Aorta (tissue), 5 donors: ENCODE data around the gene TRMT10A. TPM values are rescaled to one million over a fixed set of nuclear protein-coding genes. Genes with fewer than 3 reads are reported as not detected.

Experiments
- ATAC-seq: fragments of 200-7000 bp; cut with Tn5 transposase; one replicate; pipeline ENCODE4 v1.9.1; 2022; ENCODE audit warnings: moderate library complexity; ENCODE audit not compliant: low FRiP score
- DNase-seq, 2 donors: peaks; one replicate each; pipeline ENCODE4 v3.0.0-alpha.2; 2020
- H3K27ac ChIP-seq, 2 donors: one replicate each; pipeline ENCODE4 v1.5.1; 2013; ENCODE audit warnings: low read length in 2 of 2, mild to moderate bottlenecking in 2 of 2, moderate library complexity in 2 of 2, control low read depth in 1 of 2, inconsistent platforms in 1 of 2, low read depth in 1 of 2
- H3K27me3 ChIP-seq, 2 donors: one replicate each; pipeline ENCODE4 v1.6.1; 2013; ENCODE audit warnings: control low read depth in 1 of 2, low read length in 1 of 2, mild to moderate bottlenecking in 1 of 2, moderate library complexity in 1 of 2; ENCODE audit not compliant: insufficient read depth in 2 of 2, control insufficient read depth in 1 of 2
- H3K36me3 ChIP-seq, 2 donors: one replicate each; pipeline ENCODE4 v1.6.1; 2013; ENCODE audit warnings: control low read depth in 1 of 2, low read length in 1 of 2, mild to moderate bottlenecking in 1 of 2; ENCODE audit not compliant: insufficient read depth in 2 of 2, control insufficient read depth in 1 of 2
- H3K4me1 ChIP-seq, 2 donors: one replicate each; pipeline ENCODE4 v1.6.1; 2013; ENCODE audit warnings: low read length in 2 of 2, control low read depth in 1 of 2, mild to moderate bottlenecking in 1 of 2, moderate library complexity in 1 of 2; ENCODE audit not compliant: insufficient read depth in 2 of 2, control insufficient read depth in 1 of 2
- H3K4me3 ChIP-seq, 2 donors: one replicate each; pipeline ENCODE4 v1.5.1; 2013; ENCODE audit warnings: low read length in 2 of 2, control low read depth in 1 of 2, mild to moderate bottlenecking in 1 of 2
- H3K9me3 ChIP-seq: one replicate; pipeline ENCODE4 v1.6.1; 2013; ENCODE audit warnings: mild to moderate bottlenecking, low read length; ENCODE audit not compliant: control insufficient read depth
- WGBS, 2 donors: extraction: QIAGEN DNeasy Blood & Tissue Kit; methylation state at CpG; one replicate each; pipeline ENCODE4 v1.1.7; 2013; 5-methylcytosine and 5-hydroxymethylcytosine counted together
- intact Hi-C, 2 donors: fragments of 100-400 bp; cut with DNase I; formaldehyde crosslinking; loops; one replicate each; pipeline versions ENCODE4 v1.14.2 to v1.15.0; 2022
- polyA plus RNA-seq, 2 donors: library from polyadenylated mRNA; stranded (reverse); fragments of 200-250 nt; gene quantifications; one replicate each; pipeline ENCODE4 v1.2.3, GENCODE V29; 2013
- total RNA-seq, 2 donors: library from RNA; stranded (reverse); fragmentation: NEBNext Ultra II Directional; extraction: Animal tissue kit (Norgen Biotek cat#: 25700); gene quantifications; one replicate each; pipeline ENCODE4 v1.2.1, GENCODE V29; 2021
- donor health status: healthy with polysubstance abuse.
- donor health status: Bipolar disorder and iron deficiency.
- donor health status: DM: no; HTN: no; CAD: no.
- donor health status: DM: no; HTN: no; CAD: no.
- donor health status: DM: yes; HTN: yes; CAD: no.

The TRMT10A gene
- total and polyA plus RNA-seq, 4 donors = 1.1 to 4.6 (median 3.5) TPM

GRCh38 chr4:99529956-99530355, 33.9 kb downstream of the TRMT10A start:
- no peak overlapping the region for H3K27ac ChIP-seq
- DNase-seq (no peak), ATAC-seq (no peak)
- 51 to 52% methylated on average over 3 of the region's 3 CpGs for WGBS, 2 donors
- intact Hi-C loops = no loop called here
- no peaks in the 10 kb centered on the region for H3K27me3 ChIP-seq
- H3K4me3 ChIP-seq = no peak overlapping the region
- no peaks in the 10 kb centered on the region for H3K4me1 ChIP-seq
- H3K36me3 ChIP-seq = no peaks in the 10 kb centered on the region
- no peaks in the 10 kb centered on the region for H3K9me3 ChIP-seq

GRCh38 chr4:99529228-99529627, 34.6 kb downstream of the TRMT10A start:
- ATAC-seq (no peak), DNase-seq (no peak)
- no peaks in the 10 kb centered on the region for H3K9me3 ChIP-seq
- no peaks in the 10 kb centered on the region for H3K4me1 ChIP-seq
- no peak overlapping the region for H3K27ac ChIP-seq
- no peak overlapping the region for H3K4me3 ChIP-seq
- intact Hi-C loops = no loop called here
- no peaks in the 10 kb centered on the region for H3K36me3 ChIP-seq
- no peaks in the 10 kb centered on the region for H3K27me3 ChIP-seq

GRCh38 chr4:99518601-99519295, 45.1 kb downstream of the TRMT10A start:
- intact Hi-C loops = no loop called here
- Histone ChIP-seq H3K4me1 (no peaks in the 10 kb centered on the region), H3K4me3 (no peak overlapping the region), H3K27ac (no peak overlapping the region), H3K27me3 (no peaks in the 10 kb centered on the region), H3K9me3 (no peaks in the 10 kb centered on the region), H3K36me3 (no peaks in the 10 kb centered on the region)
- ATAC-seq (no peak), DNase-seq (no peak)
- 82 to 86% methylated on average over 6 of the region's 6 CpGs for WGBS, 2 donors

GRCh38 chr4:99510721-99511120, 53.1 kb downstream of the TRMT10A start, which contains the start of gene C4orf17:
C4orf17 (plus strand) TSS chr4:99511021; CDS start chr4:99513082, 2,061 bp downstream.
- intact Hi-C loops = no loop called here
- H3K27me3 ChIP-seq = no peaks in the 10 kb centered on the region
- no peak within 1 kb of the TSS for H3K27ac ChIP-seq
- ATAC-seq (no peak), DNase-seq (no peak)
- H3K9me3 ChIP-seq = no peaks in the 10 kb centered on the region
- 66 to 67% methylated on average over 4 of the region's 4 CpGs for WGBS, 2 donors
- H3K4me1 ChIP-seq = no peaks in the 10 kb centered on the region
- H3K36me3 ChIP-seq = no peaks in the 10 kb centered on the region
- no peak within 1 kb of the TSS for H3K4me3 ChIP-seq

- Histone ChIP-seq H3K27ac (no peak overlapping the region), H3K36me3 (no peaks in the 10 kb centered on the region), H3K27me3 (no peaks in the 10 kb centered on the region), H3K9me3 (no peaks in the 10 kb centered on the region), H3K4me3 (no peak overlapping the region), H3K4me1 (no peaks in the 10 kb centered on the region)
- intact Hi-C loops = no loop called here
- DNase-seq (no peak), ATAC-seq (no peak)
Measured at GRCh38 chr4:99507762-99508161, 56.1 kb downstream of the TRMT10A start.

- WGBS, 2 donors = 82 to 93% methylated on average over 1 of the region's 1 CpG
- H3K9me3 ChIP-seq = no peaks in the 10 kb centered on the region
- ATAC-seq = no peak
- DNase-seq = no peak
- H3K27me3 ChIP-seq = no peaks in the 10 kb centered on the region
- no peak overlapping the region for H3K27ac ChIP-seq
- intact Hi-C loops = no loop called here
- H3K4me1 ChIP-seq = no peaks in the 10 kb centered on the region
- H3K36me3 ChIP-seq = no peaks in the 10 kb centered on the region
- H3K4me3 ChIP-seq = no peak overlapping the region
Measured at GRCh38 chr4:99507349-99507748, 56.5 kb downstream of the TRMT10A start.

GRCh38 chr4:99506781-99507180, 57.1 kb downstream of the TRMT10A start:
- Histone ChIP-seq H3K27me3 (no peaks in the 10 kb centered on the region), H3K9me3 (no peaks in the 10 kb centered on the region), H3K4me1 (no peaks in the 10 kb centered on the region), H3K27ac (no peak overlapping the region), H3K36me3 (no peaks in the 10 kb centered on the region), H3K4me3 (no peak overlapping the region)
- DNase-seq (no peak), ATAC-seq (no peak)
- 27 to 30% methylated on average over 2 of the region's 2 CpGs for WGBS, 2 donors
- intact Hi-C loops = no loop called here

- Histone ChIP-seq H3K4me3 (no peak overlapping the region), H3K27ac (no peak overlapping the region), H3K9me3 (no peaks in the 10 kb centered on the region), H3K36me3 (no peaks in the 10 kb centered on the region), H3K27me3 (no peaks in the 10 kb centered on the region), H3K4me1 (no peaks in the 10 kb centered on the region)
- intact Hi-C loops = no loop called here
- WGBS, 2 donors = 74 to 77% methylated on average over 3 of the region's 3 CpGs
- DNase-seq = no peak
- ATAC-seq = no peak
Measured at GRCh38 chr4:99504804-99505502, 58.9 kb downstream of the TRMT10A start.
